Measurements from ENCODE around the gene GAS2L2.

DNA sequence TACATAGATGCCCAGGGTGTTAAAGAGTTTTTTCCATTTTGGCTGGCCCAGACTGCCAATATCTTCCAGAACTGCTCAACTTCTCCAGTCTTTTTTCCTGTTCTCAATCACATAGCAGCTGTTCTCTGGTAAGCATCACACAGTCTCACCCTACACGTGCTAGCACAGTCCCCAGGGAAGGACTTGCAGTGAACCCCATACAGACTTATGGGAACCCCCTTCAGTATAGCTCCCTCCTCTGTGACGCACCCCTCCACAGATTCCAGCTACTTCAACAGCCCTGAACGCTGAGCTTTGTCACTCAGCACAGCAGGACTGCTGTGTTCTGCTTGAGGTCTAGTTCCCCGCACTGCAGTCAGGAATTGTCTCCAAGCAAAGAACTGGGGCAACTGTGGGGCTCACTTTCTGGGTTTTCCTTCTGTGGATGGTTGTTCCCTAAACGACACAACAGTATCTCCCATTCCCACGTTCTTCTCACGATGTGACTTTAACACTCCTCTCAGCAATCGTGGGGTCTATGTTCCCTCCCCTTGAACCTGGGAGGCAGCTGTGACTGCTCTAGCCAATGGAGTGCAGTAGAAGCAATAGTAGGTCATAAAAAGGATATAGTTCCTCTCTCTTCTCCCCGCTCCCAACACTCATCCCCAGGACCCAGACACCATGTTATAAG is 38.8 kb upstream of the GAS2L2 start:
- TF ChIP-seq CTCF (IDR thresholded peaks at IDR 0.05; ENCODE audit: poor library complexity): no peak
- no peak for TF ChIP-seq EZH2phosphoT487 (IDR thresholded peaks at IDR 0.05; ENCODE audit: low read depth, severe bottlenecking, unreplicated experiment)

Measured in hepatocyte (in vitro differentiated cells).